Stimulated activated CD8-positive, alpha-beta memory T cell treated with anti-CD3 and anti-CD28 coated beads, Interleukin-2, amount 100 ng/mL, for 1 hour (primary cell): Measurements from ENCODE around the gene BCDIN3D.
"Not testable (repeated sequence)": the region's sequence is repeated elsewhere in the genome, so short reads cannot be mapped to it uniquely, and the experiment has no call there.

Experiments used
- DNase-seq, 2 donors: peaks; one replicate each; pipeline ENCODE4 v3.0.0-alpha.2; 2020; ENCODE audit warnings: low read depth in 2 of 2

Gene BCDIN3D

GRCh38 chr12:49842519-49843352 is at the start of gene BCDIN3D:
TSS of gene BCDIN3D (minus strand) at chr12:49843106. CDS start at chr12:49843087, 19 bp downstream.
- peak; percentile 80 to 84 for DNase-seq

- no peak for DNase-seq
Measured at GRCh38 chr12:49892084-49892731, 49.3 kb upstream of the BCDIN3D start.

GRCh38 chr12:49891476-49891875 is 48.6 kb upstream of the BCDIN3D start:
- DNase-seq: no peak

- DNase-seq: no peak
Measured at GRCh38 chr12:49891012-49891411, 48.1 kb upstream of the BCDIN3D start.

GRCh38 chr12:49890096-49890461 is 47.2 kb upstream of the BCDIN3D start:
- DNase-seq: no peak

GRCh38 chr12:49889361-49890095 is 46.6 kb upstream of the BCDIN3D start:
- DNase-seq: no peak

GRCh38 chr12:49888461-49889151 is 45.7 kb upstream of the BCDIN3D start:
- DNase-seq: no peak

GRCh38 chr12:49887536-49888401 is 44.9 kb upstream of the BCDIN3D start:
- DNase-seq: no peak

- DNase-seq: no peak
Measured at GRCh38 chr12:49887091-49887490, 44.2 kb upstream of the BCDIN3D start.

GRCh38 chr12:49885663-49886461 is 43.0 kb upstream of the BCDIN3D start:
- no peak for DNase-seq

- DNase-seq: no peak
Measured at GRCh38 chr12:49885118-49885517, 42.2 kb upstream of the BCDIN3D start.

GRCh38 chr12:49882851-49883464 is 40.1 kb upstream of the BCDIN3D start:
- DNase-seq: no peak

- no peak for DNase-seq
Measured at GRCh38 chr12:49882248-49882850, 39.4 kb upstream of the BCDIN3D start.

GRCh38 chr12:49881415-49882247 is 38.7 kb upstream of the BCDIN3D start:
- DNase-seq: no peak

GRCh38 chr12:49880756-49881414 is 38.0 kb upstream of the BCDIN3D start:
- no peak for DNase-seq

- not testable (repeated sequence) for DNase-seq
Measured at GRCh38 chr12:49879065-49879464, 36.2 kb upstream of the BCDIN3D start.

GRCh38 chr12:49878021-49878420 is 35.1 kb upstream of the BCDIN3D start:
- DNase-seq: no peak

- DNase-seq: no peak
Measured at GRCh38 chr12:49877066-49877465, 34.2 kb upstream of the BCDIN3D start.
